Colonic mucosa (tissue), 4 donors: ENCODE results near the gene CYP4F3. TPM values are rescaled to one million over a fixed set of nuclear protein-coding genes. Genes with fewer than 3 reads are reported as not detected.

ENCODE experiments used
- DNase-seq: peaks from one replicate; pipeline ENCODE4 v3.0.0-alpha.2; 2020
- H3K27ac ChIP-seq: fragments of 200-600 bp; one replicate; pipeline ENCODE4 v1.8.0; 2021
- H3K27me3 ChIP-seq: fragments of 200-600 bp; one replicate; pipeline ENCODE4 v1.8.0; 2021
- H3K36me3 ChIP-seq: fragments of 200-600 bp; one replicate; pipeline ENCODE4 v1.8.0; 2021
- H3K4me1 ChIP-seq: fragments of 200-600 bp; one replicate; pipeline ENCODE4 v1.8.0; 2021; ENCODE audit warnings: mild to moderate bottlenecking
- H3K4me3 ChIP-seq: fragments of 200-600 bp; one replicate; pipeline ENCODE4 v1.8.0; 2021
- H3K9ac ChIP-seq, 2 donors: one replicate each; pipeline ENCODE4 v1.7.0; 2013; ENCODE audit warnings: control low read depth in 2 of 2, low read depth in 2 of 2, low read length in 2 of 2
- H3K9me3 ChIP-seq: fragments of 200-600 bp; one replicate; pipeline ENCODE4 v1.8.0; 2021
- intact Hi-C: fragments of 100-400 bp; cut with DNase I; formaldehyde crosslinking; loops from one replicate; pipeline ENCODE4 v1.14.1; 2022
- total RNA-seq, 2 donors: library from RNA; stranded (reverse); fragmentation: NEBNext Ultra II Directional in 1 of 2; extraction: Animal tissue kit (Norgen Biotek cat#: 25700) in 1 of 2; gene quantifications; one replicate each; pipeline ENCODE4 v1.2.1, GENCODE V29; 2021
- TF ChIP-seq, protein P1 (sequence below): fragments of 200-600 bp; IDR thresholded peaks from one replicate; pipeline ENCODE4 v1.8.0; 2022; ENCODE audit warnings: antibody characterized with exemption, mild to moderate bottlenecking
- donor health status: healthy.
- donor health status: DM: no; HTN: no; CAD: no.
- donor health status: DM: no; HTN: no; CAD: no.

The CYP4F3 gene
- total RNA-seq, 2 donors from 2014 or later = 7.8 to 8.3 TPM

DNA sequence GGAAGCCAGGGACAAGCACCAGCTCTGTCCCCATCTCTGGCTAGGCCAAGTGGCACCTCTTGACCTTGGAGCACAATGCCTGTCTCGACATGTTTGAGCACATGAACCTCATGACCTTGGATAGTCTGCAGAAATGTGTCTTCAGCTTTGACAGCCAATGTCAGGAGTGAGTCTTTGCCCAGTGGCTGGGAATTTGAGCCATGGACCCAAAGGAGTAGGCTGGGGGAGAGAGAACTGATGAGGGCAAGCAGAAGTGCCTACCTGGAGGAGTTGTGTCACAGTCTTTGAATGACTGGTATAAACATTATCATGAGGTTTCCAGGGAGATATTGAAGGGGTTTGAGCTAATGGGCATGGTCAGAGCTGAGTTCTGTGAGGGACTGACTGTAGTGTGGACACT lies 25.5 kb downstream of the CYP4F3 start:
- Histone ChIP-seq H3K9me3 (no peaks in the 10 kb centered on the region), H3K27me3 (no peaks in the 10 kb centered on the region), H3K9ac (no peak overlapping the region), H3K4me1 (no peaks in the 10 kb centered on the region), H3K27ac (no peak overlapping the region), H3K36me3 (no peaks in the 10 kb centered on the region), H3K4me3 (no peak overlapping the region)
- intact Hi-C loops = no loop called here
- DNase-seq = no peak
- TF ChIP-seq, protein P1, sequence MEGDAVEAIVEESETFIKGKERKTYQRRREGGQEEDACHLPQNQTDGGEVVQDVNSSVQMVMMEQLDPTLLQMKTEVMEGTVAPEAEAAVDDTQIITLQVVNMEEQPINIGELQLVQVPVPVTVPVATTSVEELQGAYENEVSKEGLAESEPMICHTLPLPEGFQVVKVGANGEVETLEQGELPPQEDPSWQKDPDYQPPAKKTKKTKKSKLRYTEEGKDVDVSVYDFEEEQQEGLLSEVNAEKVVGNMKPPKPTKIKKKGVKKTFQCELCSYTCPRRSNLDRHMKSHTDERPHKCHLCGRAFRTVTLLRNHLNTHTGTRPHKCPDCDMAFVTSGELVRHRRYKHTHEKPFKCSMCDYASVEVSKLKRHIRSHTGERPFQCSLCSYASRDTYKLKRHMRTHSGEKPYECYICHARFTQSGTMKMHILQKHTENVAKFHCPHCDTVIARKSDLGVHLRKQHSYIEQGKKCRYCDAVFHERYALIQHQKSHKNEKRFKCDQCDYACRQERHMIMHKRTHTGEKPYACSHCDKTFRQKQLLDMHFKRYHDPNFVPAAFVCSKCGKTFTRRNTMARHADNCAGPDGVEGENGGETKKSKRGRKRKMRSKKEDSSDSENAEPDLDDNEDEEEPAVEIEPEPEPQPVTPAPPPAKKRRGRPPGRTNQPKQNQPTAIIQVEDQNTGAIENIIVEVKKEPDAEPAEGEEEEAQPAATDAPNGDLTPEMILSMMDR = no peak

DNA sequence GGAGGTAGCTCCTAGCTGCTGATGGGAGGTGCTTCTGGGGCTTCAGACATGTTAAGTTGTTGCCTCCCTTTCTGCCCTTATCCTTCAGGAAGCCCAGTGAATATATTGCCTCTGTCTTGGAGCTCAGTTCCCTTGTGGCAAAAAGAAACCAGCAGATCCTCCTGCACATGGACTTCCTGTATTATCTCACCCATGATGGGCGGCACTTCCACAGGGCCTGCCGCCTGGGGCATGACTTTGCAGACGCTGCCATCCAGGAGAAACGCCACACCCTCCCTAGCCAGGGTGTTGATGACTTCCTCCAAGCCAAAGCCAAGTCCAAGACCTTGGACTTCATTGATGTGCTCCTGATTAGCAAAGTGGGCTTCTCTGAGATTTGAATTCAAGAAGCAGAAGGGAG lies 26.2 kb downstream of the CYP4F3 start:
- Histone ChIP-seq H3K9ac (no peak overlapping the region), H3K36me3 (no peaks in the 10 kb centered on the region), H3K27ac (no peak overlapping the region), H3K9me3 (no peaks in the 10 kb centered on the region), H3K4me3 (no peak overlapping the region), H3K4me1 (no peaks in the 10 kb centered on the region), H3K27me3 (no peaks in the 10 kb centered on the region)
- TF ChIP-seq, protein P1 = no peak
- intact Hi-C loops = no loop called here
- peak; percentile 78 for DNase-seq

DNA sequence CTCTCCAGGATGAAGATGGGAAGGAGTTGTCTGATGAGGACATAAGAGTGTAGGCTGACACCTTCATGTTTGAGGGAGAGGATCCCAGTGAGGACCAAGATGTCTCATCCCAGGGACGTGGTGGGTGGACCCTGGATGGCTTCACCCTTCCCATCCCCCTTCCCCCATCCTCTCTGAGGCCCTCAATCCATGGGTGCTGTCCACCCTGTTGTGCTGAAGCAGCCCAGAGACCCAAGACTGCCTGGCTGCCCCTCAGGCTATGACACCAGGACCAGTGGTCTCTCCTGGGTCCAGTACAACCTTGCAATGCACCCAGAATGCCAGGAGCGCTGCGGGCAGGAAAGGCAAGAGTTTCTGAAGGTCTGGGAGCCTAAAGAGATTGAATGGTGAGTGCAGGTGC lies 28.7 kb downstream of the CYP4F3 start:
- no peak overlapping the region for H3K9ac ChIP-seq
- H3K4me3 ChIP-seq = no peak overlapping the region
- peaks cover 3% of the 10 kb centered on the region for H3K4me1 ChIP-seq
- H3K9me3 ChIP-seq = no peaks in the 10 kb centered on the region
- H3K36me3 ChIP-seq = no peaks in the 10 kb centered on the region
- no peak for DNase-seq
- TF ChIP-seq, protein P1 = no peak
- intact Hi-C loops = no loop called here
- H3K27ac ChIP-seq = no peak overlapping the region
- H3K27me3 ChIP-seq = no peaks in the 10 kb centered on the region

DNA sequence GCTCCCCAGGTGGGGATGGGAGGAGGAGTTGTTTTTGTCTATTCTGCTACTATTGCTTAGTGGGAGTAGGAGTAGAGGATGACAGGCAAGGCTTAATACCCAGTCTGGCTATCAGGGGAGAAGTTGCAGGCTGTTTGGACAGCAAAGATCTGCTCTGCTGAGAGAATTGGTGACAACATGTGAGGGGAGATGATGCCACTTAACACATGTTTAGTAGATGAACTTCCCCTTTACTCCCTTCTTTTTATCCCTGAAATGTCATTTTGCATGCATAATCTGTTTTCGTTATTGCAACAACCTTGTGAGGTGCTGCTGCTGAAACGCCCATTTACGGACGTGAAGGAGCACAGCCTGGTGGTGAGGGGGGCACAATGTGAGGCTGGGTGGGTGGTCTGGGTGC lies 29.2 kb downstream of the CYP4F3 start:
- Histone ChIP-seq H3K27ac (no peak overlapping the region), H3K36me3 (no peaks in the 10 kb centered on the region), H3K4me1 (peaks cover 3% of the 10 kb centered on the region), H3K9me3 (no peaks in the 10 kb centered on the region), H3K27me3 (no peaks in the 10 kb centered on the region), H3K9ac (no peak overlapping the region), H3K4me3 (no peak overlapping the region)
- TF ChIP-seq, protein P1 = no peak
- DNase-seq = no peak
- intact Hi-C loops = no loop called here

DNA sequence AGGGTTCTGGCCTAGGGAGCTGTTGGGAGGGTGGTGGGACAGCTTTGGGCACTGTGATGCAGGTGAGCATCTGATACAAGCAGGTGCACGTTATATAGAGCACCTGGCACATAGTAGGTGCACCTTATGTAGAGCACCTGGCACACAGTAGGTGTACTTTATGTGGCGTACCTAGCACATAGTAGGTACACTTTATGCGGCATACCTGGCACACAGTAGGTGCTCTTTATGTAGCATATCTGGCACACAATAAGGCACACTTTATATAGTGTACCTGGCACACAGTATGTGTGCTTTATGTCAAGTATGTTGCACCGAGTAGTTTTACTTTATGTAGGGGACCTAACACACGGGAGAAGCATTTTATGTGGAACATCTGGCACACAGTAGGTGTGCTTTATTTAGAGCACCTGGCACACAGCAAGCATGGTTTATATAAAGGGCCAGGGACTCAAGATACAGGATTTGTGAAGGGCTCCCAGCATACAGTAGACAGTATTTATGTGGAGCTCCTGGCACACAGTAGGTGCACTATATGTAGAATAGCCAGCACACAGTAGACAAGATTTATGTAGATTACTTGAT lies 30.6 kb downstream of the CYP4F3 start:
- H3K9ac ChIP-seq = no peak overlapping the region
- TF ChIP-seq, protein P1 = no peak
- H3K4me1 ChIP-seq = peaks cover 3% of the 10 kb centered on the region
- no peaks in the 10 kb centered on the region for H3K9me3 ChIP-seq
- intact Hi-C loops = no loop called here
- DNase-seq = no peak
- H3K27ac ChIP-seq = no peak overlapping the region
- no peak overlapping the region for H3K4me3 ChIP-seq
- H3K36me3 ChIP-seq = no peaks in the 10 kb centered on the region
- H3K27me3 ChIP-seq = no peaks in the 10 kb centered on the region
